BJ (cell line): Measurements from ENCODE around the gene PRADC1. TPM values are rescaled to one million over a fixed set of nuclear protein-coding genes. Genes with fewer than 3 reads are reported as not detected.

Experiments used
- CTCF ChIA-PET: fragments of 350-600 bp; formaldehyde crosslinking; extraction: SDS; loops from one replicate; lab custom pipeline; 2021; ENCODE audit warnings: antibody characterized with exemption, inconsistent platforms; lab: Yijun Ruan, JAX
- POLR2A ChIA-PET: fragments of 300-600 bp; sonication (Branson Sonifier 250); formaldehyde crosslinking; extraction: SDS; loops from one replicate; lab custom pipeline; 2021; ENCODE audit warnings: antibody characterized with exemption; lab: Charles Lee
- DNase-seq: peaks from one replicate; pipeline ENCODE4 v3.0.0-alpha.2; 2011; ENCODE audit warnings: low read depth
- H3K27me3 ChIP-seq: 2 replicates; pipeline ENCODE4 v1.6.0; 2011; ENCODE audit warnings: low read length; ENCODE audit not compliant: control insufficient read depth, insufficient read depth
- H3K36me3 ChIP-seq: 2 replicates; pipeline ENCODE4 v1.5.1; 2011; ENCODE audit warnings: low read length; ENCODE audit not compliant: control insufficient read depth, insufficient read depth
- H3K4me3 ChIP-seq: 2 replicates; pipeline ENCODE4 v1.5.1; 2011; ENCODE audit warnings: low read depth, mild to moderate bottlenecking, control low read depth, low read length
- CTCF ChIP-seq: IDR thresholded peaks from 2 replicates; pipeline ENCODE4 v1.5.1; 2011; ENCODE audit warnings: low read depth, mild to moderate bottlenecking, control low read depth, inconsistent platforms, low read length, moderate library complexity; ENCODE audit not compliant: insufficient read depth
- polyA plus RNA-seq: library from polyadenylated mRNA; depleted of rRNA; stranded (reverse); fragments of >200 nt; gene quantifications from 2 replicates; pipeline ENCODE4 v1.2.3, GENCODE V29; 2011

The PRADC1 gene
- polyA plus RNA-seq, 1 experiment = 19.4 TPM

- DNase-seq = no peak
- ChIA-PET CTCF (interaction anchor here (1.2 to 1.4 kb wide), 2 partner anchors 10 to 16 kb away, joined by 3 to 4 read pairs; no protein-coding TSS in a partner anchor), POLR2A (no interaction called here)
- peaks cover 19% of the 10 kb centered on the region for H3K27me3 ChIP-seq
- no peak for TF ChIP-seq CTCF
- H3K4me3 ChIP-seq = no peak overlapping the region
- peaks cover 2% of the 10 kb centered on the region; the same call in 1 of the 2 replicates for H3K36me3 ChIP-seq
Observed at GRCh38 chr2:73269686-73270465, 36.8 kb upstream of the PRADC1 start.

- Histone ChIP-seq H3K4me3 (no peak overlapping the region), H3K36me3 (peaks cover 2% of the 10 kb centered on the region; the same call in 1 of the 2 replicates), H3K27me3 (peaks cover 19% of the 10 kb centered on the region)
- TF ChIP-seq CTCF = 0 out of 2 replicates have a peak, but pooled peaks have one; percentile 10
- ChIA-PET CTCF (interaction anchor here (0.6 to 1.3 kb wide), 3 partner anchors 9 to 21 kb away, joined by 3 to 6 read pairs (median 3); no protein-coding TSS in a partner anchor), POLR2A (no interaction called here)
- no peak for DNase-seq
Observed at GRCh38 chr2:73268830-73269685, 36.0 kb upstream of the PRADC1 start.

- H3K27me3 ChIP-seq = peaks cover 19% of the 10 kb centered on the region
- ChIA-PET CTCF (interaction anchor here (0.6 to 1.3 kb wide), 3 partner anchors 9 to 22 kb away, joined by 3 to 6 read pairs (median 3); no protein-coding TSS in a partner anchor), POLR2A (no interaction called here)
- H3K36me3 ChIP-seq = peaks cover 2% of the 10 kb centered on the region; the same call in 1 of the 2 replicates
- no peak for DNase-seq
- H3K4me3 ChIP-seq = no peak overlapping the region
- TF ChIP-seq CTCF = no peak
Observed at GRCh38 chr2:73268366-73268829, 35.4 kb upstream of the PRADC1 start.

- ChIA-PET POLR2A (no interaction called here), CTCF (no interaction called here)
- H3K27me3 ChIP-seq = peaks cover 19% of the 10 kb centered on the region
Observed at GRCh38 chr2:73267008-73267407, 34.0 kb upstream of the PRADC1 start.

More at GRCh38 chr2:73267008-73267407, 34.0 kb upstream of the PRADC1 start:
- Histone ChIP-seq H3K36me3 (peaks cover 3% of the 10 kb centered on the region; the same call in 1 of the 2 replicates), H3K4me3 (no peak overlapping the region)
- no peak for TF ChIP-seq CTCF
- DNase-seq = no peak
